K562 (cell line): ENCODE results near the gene GABPB2. TPM values are rescaled to one million over a fixed set of nuclear protein-coding genes. Genes with fewer than 3 reads are reported as not detected.

Experiments used
- CBX8 ChIP-seq: fragments of 200-600 bp; sonication (generic); IDR thresholded peaks from 2 replicates; pipeline ENCODE4 v1.6.1; 2012; ENCODE audit warnings: borderline replicate concordance, mixed run types, low read depth, mild to moderate bottlenecking, moderate library complexity, mixed read lengths, low read length, control low read depth, inconsistent platforms; ENCODE audit not compliant: poor library complexity, severe bottlenecking; ENCODE audit errors: extremely low read depth
- CHD2 ChIP-seq: IDR thresholded peaks from 2 replicates; pipeline ENCODE4 v1.6.1; 2011; ENCODE audit warnings: low read depth, low read length
- CSDE1 ChIP-seq, 2 experiments: fragments of 450-650 bp; IDR thresholded peaks; 2 replicates each; pipeline ENCODE4 v1.6.1; 2016; ENCODE audit warnings: mild to moderate bottlenecking in 1 of 2
- CXXC5 ChIP-seq: fragments of 250-450 bp; sonication (Bioruptor Pico); IDR thresholded peaks from 2 replicates; pipeline ENCODE4 v1.8.0; 2022; ENCODE audit warnings: inconsistent platforms, mild to moderate bottlenecking, moderate library complexity
- EHMT2 ChIP-seq: fragments of 450-650 bp; IDR thresholded peaks from 2 replicates; pipeline ENCODE4 v1.6.1; 2018; ENCODE audit warnings: antibody characterized with exemption
- FIP1L1 ChIP-seq: fragments of 200-400 bp; formaldehyde crosslinking; IDR thresholded peaks from 2 replicates; pipeline ENCODE4 v1.6.1; 2018; ENCODE audit warnings: mild to moderate bottlenecking, low read depth, low read length; ENCODE audit not compliant: poor library complexity, severe bottlenecking
- ILF3 ChIP-seq: fragments of 450-650 bp; IDR thresholded peaks from 2 replicates; pipeline ENCODE4 v1.6.1; 2018; ENCODE audit warnings: antibody characterized with exemption, mild to moderate bottlenecking, moderate library complexity, borderline replicate concordance
- KDM2B ChIP-seq: fragments of 250-450 bp; sonication (Bioruptor Pico); IDR thresholded peaks from 2 replicates; pipeline ENCODE4 v1.8.0; 2021; ENCODE audit warnings: mild to moderate bottlenecking, moderate library complexity
- KHSRP ChIP-seq: fragments of 450-650 bp; IDR thresholded peaks from 2 replicates; pipeline ENCODE4 v1.6.1; 2017
- PATZ1 ChIP-seq: fragments of 250-450 bp; sonication (Bioruptor Pico); IDR thresholded peaks from 2 replicates; pipeline ENCODE4 v1.5.0; 2020; ENCODE audit warnings: mild to moderate bottlenecking, borderline replicate concordance
- POLR2AphosphoS2 ChIP-seq: IDR thresholded peaks from 2 replicates; pipeline ENCODE4 v1.6.1; 2012; ENCODE audit warnings: low read length, improper control_type of control experiment
- PURB ChIP-seq: sonication (generic); formaldehyde crosslinking; IDR thresholded peaks from 2 replicates; pipeline ENCODE4 v1.9.0; 2021; ENCODE audit warnings: low read depth, mild to moderate bottlenecking, missing genetic modification reagents
- SMARCA4 ChIP-seq: fragments of 450-650 bp; IDR thresholded peaks from 2 replicates; pipeline ENCODE4 v1.6.1; 2016
- SUPT5H ChIP-seq: fragments of 450-650 bp; IDR thresholded peaks from 2 replicates; pipeline ENCODE4 v1.6.1; 2016
- ZNF212 ChIP-seq: fragments of 450-650 bp; formaldehyde crosslinking; IDR thresholded peaks from 2 replicates; pipeline ENCODE4 v1.4.0; 2020; ENCODE audit warnings: mild to moderate bottlenecking
- ZNF3 ChIP-seq: fragments of 250-450 bp; sonication (Bioruptor Pico); IDR thresholded peaks from 2 replicates; pipeline ENCODE4 v1.5.0; 2021; ENCODE audit warnings: mild to moderate bottlenecking, moderate library complexity
- ZNF583 ChIP-seq: fragments of 250-450 bp; sonication (Bioruptor Pico); IDR thresholded peaks from 2 replicates; pipeline ENCODE4 v1.4.0; 2020
- polyA plus RNA-seq, 8 experiments: library from polyadenylated mRNA; depleted of rRNA in 4 of 8; stranded (reverse) in 5 of 8; unstranded in 3 of 8; fragments of >200 nt; fragmentation: Nextera tagmentation in 2 of 8; fragmentation: Illumina TruSeq in 1 of 8; extraction: Ambion mirVana in 2 of 8; extraction: Trizol in 1 of 8; gene quantifications; 2 replicates each; pipeline versions ENCODE4 v1.2.1 to v1.2.3, GENCODE V29; 2011 to 2014; ENCODE audit warnings: inconsistent platforms in 1 of 8, missing spikeins in 1 of 8
- total RNA-seq, 7 experiments: library from RNA; depleted of rRNA in 6 of 7; stranded (reverse); fragments of >200 nt in 6 of 7; fragmentation: Illumina TruSeq in 2 of 7; extraction: Trizol in 2 of 7; gene quantifications; 2 replicates each; pipeline versions ENCODE4 v1.2.1 to v1.2.3, GENCODE V29; 2011 to 2021; ENCODE audit warnings: low replicate concordance in 1 of 7
- TF ChIP-seq, protein P1 (sequence below): fragments of 450-650 bp; formaldehyde crosslinking; IDR thresholded peaks from 2 replicates; pipeline ENCODE4 v1.4.0; 2020; ENCODE audit warnings: mild to moderate bottlenecking, moderate library complexity
- TF ChIP-seq, protein P2 (sequence below): fragments of 250-450 bp; sonication (Bioruptor Pico); IDR thresholded peaks from 2 replicates; pipeline ENCODE4 v1.5.0; 2021; ENCODE audit warnings: mild to moderate bottlenecking, borderline replicate concordance

The GABPB2 gene
- total and polyA plus RNA-seq, 9 of the 15 experiments (the other 6 are each of a cell fraction or from before 2014, with no cell fraction given), result 2.2 to 13.3 (median 6.1) TPM

- TF ChIP-seq PURB (CRISPR knock-in tag), result no peak
- no peak for TF ChIP-seq SMARCA4
- no peak for TF ChIP-seq EHMT2
- TF ChIP-seq, protein P1, sequence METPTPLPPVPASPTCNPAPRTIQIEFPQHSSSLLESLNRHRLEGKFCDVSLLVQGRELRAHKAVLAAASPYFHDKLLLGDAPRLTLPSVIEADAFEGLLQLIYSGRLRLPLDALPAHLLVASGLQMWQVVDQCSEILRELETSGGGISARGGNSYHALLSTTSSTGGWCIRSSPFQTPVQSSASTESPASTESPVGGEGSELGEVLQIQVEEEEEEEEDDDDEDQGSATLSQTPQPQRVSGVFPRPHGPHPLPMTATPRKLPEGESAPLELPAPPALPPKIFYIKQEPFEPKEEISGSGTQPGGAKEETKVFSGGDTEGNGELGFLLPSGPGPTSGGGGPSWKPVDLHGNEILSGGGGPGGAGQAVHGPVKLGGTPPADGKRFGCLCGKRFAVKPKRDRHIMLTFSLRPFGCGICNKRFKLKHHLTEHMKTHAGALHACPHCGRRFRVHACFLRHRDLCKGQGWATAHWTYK, result no peak
- TF ChIP-seq ILF3, result no peak
- TF ChIP-seq CSDE1 (IDR thresholded peaks at IDR 0.05), result no peak
- no peak for TF ChIP-seq ZNF212 (CRISPR knock-in tag)
- TF ChIP-seq ZNF583 (CRISPR knock-in tag), result no peak
- TF ChIP-seq KHSRP, result no peak
- no peak for TF ChIP-seq ZNF3
- no peak for TF ChIP-seq CBX8
- TF ChIP-seq POLR2AphosphoS2, result peak; percentile 73; the same call in 1 of the 2 replicates
- TF ChIP-seq CHD2, result no peak
- 0 out of 2 replicates have a peak, but pooled peaks have one; percentile 23 for TF ChIP-seq CXXC5 (CRISPR knock-in tag)
- no peak for TF ChIP-seq FIP1L1
- peak; percentile 54; the same call in 1 of the 2 replicates for TF ChIP-seq SUPT5H
- no peak for TF ChIP-seq KDM2B (CRISPR knock-in tag)
- no peak for TF ChIP-seq PATZ1 (CRISPR knock-in tag)
- TF ChIP-seq, protein P2, sequence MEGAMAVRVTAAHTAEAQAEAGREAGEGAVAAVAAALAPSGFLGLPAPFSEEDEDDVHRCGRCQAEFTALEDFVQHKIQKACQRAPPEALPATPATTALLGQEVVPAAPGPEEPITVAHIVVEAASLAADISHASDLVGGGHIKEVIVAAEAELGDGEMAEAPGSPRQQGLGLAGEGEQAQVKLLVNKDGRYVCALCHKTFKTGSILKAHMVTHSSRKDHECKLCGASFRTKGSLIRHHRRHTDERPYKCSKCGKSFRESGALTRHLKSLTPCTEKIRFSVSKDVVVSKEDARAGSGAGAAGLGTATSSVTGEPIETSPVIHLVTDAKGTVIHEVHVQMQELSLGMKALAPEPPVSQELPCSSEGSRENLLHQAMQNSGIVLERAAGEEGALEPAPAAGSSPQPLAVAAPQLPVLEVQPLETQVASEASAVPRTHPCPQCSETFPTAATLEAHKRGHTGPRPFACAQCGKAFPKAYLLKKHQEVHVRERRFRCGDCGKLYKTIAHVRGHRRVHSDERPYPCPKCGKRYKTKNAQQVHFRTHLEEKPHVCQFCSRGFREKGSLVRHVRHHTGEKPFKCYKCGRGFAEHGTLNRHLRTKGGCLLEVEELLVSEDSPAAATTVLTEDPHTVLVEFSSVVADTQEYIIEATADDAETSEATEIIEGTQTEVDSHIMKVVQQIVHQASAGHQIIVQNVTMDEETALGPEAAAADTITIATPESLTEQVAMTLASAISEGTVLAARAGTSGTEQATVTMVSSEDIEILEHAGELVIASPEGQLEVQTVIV (CRISPR knock-in tag), result no peak
Observed at GRCh38 chr1:151051356-151052009, 19.1 kb upstream of the GABPB2 start (continued).
